Fibroblast of lung (primary cell): ENCODE results near the gene PRKCA. TPM values are rescaled to one million over a fixed set of nuclear protein-coding genes. Genes with fewer than 3 reads are reported as not detected.

Experiments
- DNase-seq, 2 donors: peaks; one replicate each; pipeline versions ENCODE4 v3.0.0 to v3.0.0-alpha.2; 2010; ENCODE audit warnings: low read depth in 2 of 2
- H2AFZ ChIP-seq: 2 replicates; pipeline ENCODE4 v1.5.1; 2012; ENCODE audit warnings: low read length, control low read depth, inconsistent platforms
- H3K27ac ChIP-seq: 2 replicates; pipeline ENCODE4 v1.5.1; 2011; ENCODE audit warnings: low read length, control low read depth; ENCODE audit not compliant: insufficient read depth
- H3K27me3 ChIP-seq: 2 replicates; pipeline ENCODE4 v1.5.1; 2011; ENCODE audit warnings: mild to moderate bottlenecking, low read length; ENCODE audit not compliant: control insufficient read depth, insufficient read depth
- H3K36me3 ChIP-seq: 2 replicates; pipeline ENCODE4 v1.5.1; 2011; ENCODE audit warnings: low read length; ENCODE audit not compliant: control insufficient read depth, insufficient read depth
- H3K4me1 ChIP-seq: 2 replicates; pipeline ENCODE4 v1.5.1; 2011; ENCODE audit warnings: low read length; ENCODE audit not compliant: control insufficient read depth, insufficient read depth; ENCODE audit errors: extremely low read depth
- H3K4me2 ChIP-seq: 2 replicates; pipeline ENCODE4 v1.5.1; 2011; ENCODE audit warnings: low read length, control low read depth; ENCODE audit not compliant: insufficient read depth; ENCODE audit errors: extremely low read depth
- H3K4me3 ChIP-seq, 4 experiments: fragments of 200-600 bp in 1 of 4; sonication (generic) in 1 of 4; replicated peaks in 1 of 4; 2 replicates each; pipeline ENCODE4 v1.5.1; 2011 to 2016; ENCODE audit warnings: low read length in 4 of 4, low read depth in 3 of 4, mild to moderate bottlenecking in 3 of 4, control low read depth in 2 of 4, inconsistent platforms in 1 of 4, mixed read lengths in 1 of 4; ENCODE audit not compliant: insufficient read depth in 1 of 4; ENCODE audit errors: control extremely low read depth in 1 of 4
- H3K79me2 ChIP-seq: 2 replicates; pipeline ENCODE4 v1.5.1; 2012; ENCODE audit warnings: mild to moderate bottlenecking, low read length, inconsistent platforms; ENCODE audit not compliant: control insufficient read depth, insufficient read depth
- H3K9ac ChIP-seq: 2 replicates; pipeline ENCODE4 v1.5.1; 2011; ENCODE audit warnings: mild to moderate bottlenecking, low read length, control low read depth; ENCODE audit not compliant: insufficient read depth
- H3K9me3 ChIP-seq: 2 replicates; pipeline ENCODE4 v1.5.1; 2012; ENCODE audit warnings: low read depth, low read length; ENCODE audit not compliant: control insufficient read depth, insufficient read depth
- H4K20me1 ChIP-seq: 2 replicates; pipeline ENCODE4 v1.5.1; 2011; ENCODE audit warnings: low read length; ENCODE audit not compliant: control insufficient read depth, insufficient read depth; ENCODE audit errors: extremely low read depth
- CTCF ChIP-seq, 2 donors: IDR thresholded peaks in 1 of 2; conservative IDR thresholded peaks in 1 of 2; 1 replicate in 1 of 2; 2 replicates in 1 of 2; pipeline ENCODE4 v1.5.1; 2011 to 2012; ENCODE audit warnings: low read length in 2 of 2, control low read depth in 1 of 2, inconsistent platforms in 1 of 2, low read depth in 1 of 2, mild to moderate bottlenecking in 1 of 2
- EZH2 ChIP-seq: IDR thresholded peaks from 2 replicates; pipeline ENCODE4 v1.5.1; 2012; ENCODE audit warnings: low read length, control low read depth, mild to moderate bottlenecking; ENCODE audit errors: missing control alignments
- polyA plus RNA-seq, 2 donors: library from polyadenylated mRNA; depleted of rRNA in 1 of 2; stranded (reverse) in 1 of 2; unstranded in 1 of 2; fragments of >200 nt; gene quantifications; 2 replicates each; pipeline ENCODE4 v1.2.1, GENCODE V29; 2011 to 2012; ENCODE audit warnings: missing spikeins in 1 of 2
- total RNA-seq: library from RNA; depleted of rRNA; stranded (reverse); fragments of >200 nt; gene quantifications from 2 replicates; pipeline ENCODE4 v1.2.1, GENCODE V29; 2014

Gene PRKCA
- total and polyA plus RNA-seq, 2 donors (not counting 1 experiment from before 2014, with no cell fraction given) = 34.0 to 74.2 TPM

- no peak for DNase-seq
- no peaks in the 10 kb centered on the region for H4K20me1 ChIP-seq
- no peaks in the 10 kb centered on the region for H3K27me3 ChIP-seq
- no peak overlapping the region for H2AFZ ChIP-seq
- H3K36me3 ChIP-seq = peaks cover 5% of the 10 kb centered on the region
- H3K4me2 ChIP-seq = no peak overlapping the region
- no peak overlapping the region for H3K4me3 ChIP-seq
- H3K79me2 ChIP-seq = no peaks in the 10 kb centered on the region
- TF ChIP-seq CTCF (conservative IDR thresholded peaks at IDR 0.05 in 1 of 2, IDR thresholded peaks at IDR 0.05 in 1 of 2; ENCODE audit: low read depth in 1 of 2, low read length in 2 of 2) = no peak
- no peak for TF ChIP-seq EZH2
- H3K9ac ChIP-seq = no peak overlapping the region
- H3K4me1 ChIP-seq = no peaks in the 10 kb centered on the region
- H3K9me3 ChIP-seq = no peaks in the 10 kb centered on the region
- no peak overlapping the region for H3K27ac ChIP-seq
Measured at GRCh38 chr17:66695098-66695497, 392.7 kb downstream of the PRKCA start.

- no peaks in the 10 kb centered on the region for H3K79me2 ChIP-seq
- TF ChIP-seq CTCF (conservative IDR thresholded peaks at IDR 0.05 in 1 of 2, IDR thresholded peaks at IDR 0.05 in 1 of 2; ENCODE audit: low read depth in 1 of 2, low read length in 2 of 2) = no peak
- no peak for TF ChIP-seq EZH2
- DNase-seq = no peak
- no peak overlapping the region for H3K4me3 ChIP-seq
- no peaks in the 10 kb centered on the region for H3K9me3 ChIP-seq
- H3K4me2 ChIP-seq = no peak overlapping the region
- no peak overlapping the region for H2AFZ ChIP-seq
- H3K36me3 ChIP-seq = peaks cover 5% of the 10 kb centered on the region
- H3K27me3 ChIP-seq = no peaks in the 10 kb centered on the region
- no peaks in the 10 kb centered on the region for H4K20me1 ChIP-seq
- no peaks in the 10 kb centered on the region for H3K4me1 ChIP-seq
- H3K9ac ChIP-seq = no peak overlapping the region
- H3K27ac ChIP-seq = no peak overlapping the region
Measured at GRCh38 chr17:66698270-66698669, 395.9 kb downstream of the PRKCA start.

- H4K20me1 ChIP-seq = no peaks in the 10 kb centered on the region
- no peak overlapping the region for H2AFZ ChIP-seq
- H3K27ac ChIP-seq = no peak overlapping the region
- H3K36me3 ChIP-seq = peaks cover 3% of the 10 kb centered on the region
- H3K4me2 ChIP-seq = no peak overlapping the region
- H3K9me3 ChIP-seq = no peaks in the 10 kb centered on the region
- H3K9ac ChIP-seq = no peak overlapping the region
- no peak for TF ChIP-seq EZH2
- no peak for TF ChIP-seq CTCF (conservative IDR thresholded peaks at IDR 0.05 in 1 of 2, IDR thresholded peaks at IDR 0.05 in 1 of 2; ENCODE audit: low read depth in 1 of 2, low read length in 2 of 2)
- no peaks in the 10 kb centered on the region for H3K27me3 ChIP-seq
- no peaks in the 10 kb centered on the region for H3K79me2 ChIP-seq
- H3K4me1 ChIP-seq = no peaks in the 10 kb centered on the region
- no peak overlapping the region for H3K4me3 ChIP-seq
- DNase-seq = no peak
Measured at GRCh38 chr17:66701462-66701861, 399.0 kb downstream of the PRKCA start.
